OCI-LY7 (cell line): ENCODE measurements around the gene NEB. TPM values are rescaled to one million over a fixed set of nuclear protein-coding genes. Genes with fewer than 3 reads are reported as not detected.
"Not testable (repeated sequence)": the region's sequence is repeated elsewhere in the genome, so short reads cannot be mapped to it uniquely, and the experiment has no call there.

Source experiments
- BruUV-seq: library from RNA; stranded (reverse); fragments of 400-500 nt; replicated peaks from 2 replicates; lab custom pipeline; 2021; lab: Mats Ljungman, UMichigan
- CTCF ChIA-PET: fragments of 300-600 bp; sonication (Branson Sonifier 250); formaldehyde crosslinking; loops from one replicate; lab custom pipeline; 2022; ENCODE audit warnings: antibody characterized with exemption; ENCODE audit not compliant: unreplicated experiment; lab: Charles Lee
- POLR2A ChIA-PET: fragments of 300-600 bp; sonication (Branson Sonifier 250); formaldehyde crosslinking; loops from one replicate; lab custom pipeline; 2022; ENCODE audit warnings: antibody characterized with exemption; lab: Charles Lee
- DNase-seq: peaks from one replicate; pipeline ENCODE4 v3.0.0-alpha.2; 2015; ENCODE audit warnings: low spot score
- H2AFZ ChIP-seq: fragments of 200-600 bp; sonication (generic), shearing (Covaris generic); 2 replicates; pipeline ENCODE4 v1.6.1; 2014; ENCODE audit warnings: mild to moderate bottlenecking, antibody characterized with exemption, low read length, moderate library complexity
- H3K27ac ChIP-seq: fragments of 200-600 bp; sonication (generic); 2 replicates; pipeline ENCODE4 v1.5.1; 2014; ENCODE audit warnings: mixed run types, low read depth, mild to moderate bottlenecking, moderate library complexity, low read length, inconsistent platforms; ENCODE audit not compliant: poor library complexity, severe bottlenecking
- H3K36me3 ChIP-seq: fragments of 200-600 bp; sonication (generic); 2 replicates; pipeline ENCODE4 v1.6.1; 2014; ENCODE audit warnings: mild to moderate bottlenecking, antibody characterized with exemption, low read length, moderate library complexity, mixed read lengths; ENCODE audit not compliant: insufficient read depth
- H3K4me1 ChIP-seq: fragments of 200-600 bp; sonication (generic); 2 replicates; pipeline ENCODE4 v1.5.1; 2014; ENCODE audit warnings: mild to moderate bottlenecking, low read length; ENCODE audit not compliant: insufficient read depth, poor library complexity, severe bottlenecking
- H3K4me2 ChIP-seq: fragments of 200-600 bp; sonication (generic); 2 replicates; pipeline ENCODE4 v1.6.1; 2014; ENCODE audit warnings: mild to moderate bottlenecking, low read length
- H3K4me3 ChIP-seq: fragments of 200-600 bp; sonication (generic); 2 replicates; pipeline ENCODE4 v1.5.1; 2014; ENCODE audit warnings: mild to moderate bottlenecking, low read depth, low read length; ENCODE audit not compliant: poor library complexity, severe bottlenecking
- H3K79me2 ChIP-seq: fragments of 200-600 bp; sonication (generic); 2 replicates; pipeline ENCODE4 v1.6.1; 2016; ENCODE audit warnings: low read depth, mild to moderate bottlenecking, low read length, moderate library complexity, mixed read lengths; ENCODE audit not compliant: insufficient read depth
- H3K9me2 ChIP-seq: fragments of 200-600 bp; sonication (generic); 2 replicates; pipeline ENCODE4 v1.6.1; 2016; ENCODE audit warnings: mild to moderate bottlenecking, low read length, mixed read lengths; ENCODE audit not compliant: insufficient read depth
- H3K9me3 ChIP-seq: fragments of 200-600 bp; sonication (generic); 2 replicates; pipeline ENCODE4 v1.6.1; 2014; ENCODE audit warnings: mild to moderate bottlenecking, mixed run types, low read length, mixed read lengths
- H4K20me1 ChIP-seq: fragments of 200-600 bp; sonication (generic); 2 replicates; pipeline ENCODE4 v1.6.1; 2014; ENCODE audit warnings: mild to moderate bottlenecking, antibody characterized with exemption, low read length, moderate library complexity, mixed read lengths; ENCODE audit not compliant: insufficient read depth
- CTCF ChIP-seq: fragments of 200-600 bp; sonication (generic); conservative IDR thresholded peaks from 2 replicates; pipeline ENCODE4 v1.5.1; 2014; ENCODE audit warnings: mild to moderate bottlenecking, antibody characterized with exemption, low read length, moderate library complexity, mixed read lengths
- EZH2phosphoT487 ChIP-seq: fragments of 200-600 bp; sonication (generic); IDR thresholded peaks from 2 replicates; pipeline ENCODE4 v1.6.1; 2018; ENCODE audit warnings: low read depth, borderline replicate concordance, mild to moderate bottlenecking, mixed run types, antibody characterized with exemption, low read length, moderate library complexity, mixed read lengths
- intact Hi-C: fragments of 100-400 bp; cut with micrococcal nuclease; formaldehyde crosslinking; loops from one replicate; pipeline ENCODE4 v1.10.0; 2022; ENCODE audit not compliant: unreplicated experiment
- total RNA-seq, 2 experiments: library from RNA; depleted of rRNA in 1 of 2; stranded (reverse); fragments of >200 nt in 1 of 2; shearing (Covaris generic) in 1 of 2; gene quantifications; 2 replicates each; pipeline ENCODE4 v1.2.3, GENCODE V29; 2014 to 2022

NEB gene
- total RNA-seq, 2 experiments from 2014 or later, result 0.04 to 0.38 TPM

- POLR2A ChIA-PET, result interaction anchor here (0.7 kb wide), 1 partner anchor 191 kb away, joined by 3 read pairs; no protein-coding TSS in a partner anchor
- Histone ChIP-seq H3K36me3 (no peaks in the 10 kb centered on the region), H3K79me2 (no peaks in the 10 kb centered on the region), H3K4me3 (no peak overlapping the region), H2AFZ (no peak overlapping the region), H4K20me1 (no peaks in the 10 kb centered on the region), H3K4me1 (no peaks in the 10 kb centered on the region), H3K27ac (no peak overlapping the region), H3K9me3 (no peaks in the 10 kb centered on the region), H3K9me2 (peaks cover 4% of the 10 kb centered on the region; the same call in 1 of the 2 replicates), H3K4me2 (no peak overlapping the region)
- intact Hi-C loops, result no loop called here
- CTCF ChIA-PET, result no interaction called here
- DNase-seq, result no peak
- no TSS peak for BruUV-seq
- TF ChIP-seq EZH2phosphoT487 (no peak), CTCF (no peak)
Measured at GRCh38 chr2:151649400-151649799, 84.9 kb downstream of the NEB start.

- H3K9me2 ChIP-seq, H3K4me2 ChIP-seq, intact Hi-C loops, H3K36me3 ChIP-seq, H3K9me3 ChIP-seq, DNase-seq, H3K27ac ChIP-seq, H2AFZ ChIP-seq, CTCF ChIA-PET, H3K4me3 ChIP-seq, H3K4me1 ChIP-seq, H3K79me2 ChIP-seq, BruUV-seq, H4K20me1 ChIP-seq: not testable (repeated sequence)
- POLR2A ChIA-PET, result interaction anchor here (0.7 kb wide), 1 partner anchor 275 kb away, joined by 3 read pairs; no protein-coding TSS in a partner anchor
Measured at GRCh38 chr2:151646512-151646911, 87.8 kb downstream of the NEB start.

- Histone ChIP-seq H3K27ac (no peak overlapping the region), H4K20me1 (no peaks in the 10 kb centered on the region), H3K9me3 (no peaks in the 10 kb centered on the region), H3K4me1 (no peaks in the 10 kb centered on the region), H3K36me3 (no peaks in the 10 kb centered on the region), H2AFZ (no peak overlapping the region), H3K9me2 (no peaks in the 10 kb centered on the region), H3K4me3 (no peak overlapping the region), H3K79me2 (no peaks in the 10 kb centered on the region), H3K4me2 (no peak overlapping the region)
- intact Hi-C loops, result no loop called here
- DNase-seq, result no peak
- CTCF ChIA-PET, result no interaction called here
- POLR2A ChIA-PET, result no interaction called here
- BruUV-seq, result no TSS peak
- TF ChIP-seq CTCF (no peak), EZH2phosphoT487 (no peak)
Measured at GRCh38 chr2:151644580-151644979, 89.7 kb downstream of the NEB start.

- peaks cover 14% of the 10 kb centered on the region for H3K4me1 ChIP-seq
- DNase-seq, CTCF ChIA-PET: not testable (repeated sequence)
Measured at GRCh38 chr2:151641895-151642294, 92.4 kb downstream of the NEB start.

More at GRCh38 chr2:151641895-151642294, 92.4 kb downstream of the NEB start:
- H3K27ac ChIP-seq, H4K20me1 ChIP-seq, H3K36me3 ChIP-seq, POLR2A ChIA-PET, H3K4me2 ChIP-seq, H3K9me2 ChIP-seq, H3K79me2 ChIP-seq, intact Hi-C loops, H3K4me3 ChIP-seq, BruUV-seq, H2AFZ ChIP-seq, H3K9me3 ChIP-seq: not testable (repeated sequence)
